Astrocyte of the cerebellum (primary cell): ENCODE results near the gene ZNF316.
"Not testable (repeated sequence)": the region's sequence is repeated elsewhere in the genome, so short reads cannot be mapped to it uniquely, and the experiment has no call there.

Experiments
- DNase-seq: peaks from one replicate; pipeline ENCODE4 v3.0.0-alpha.2; 2011; ENCODE audit warnings: low read depth
- H3K4me3 ChIP-seq: 2 replicates; pipeline ENCODE4 v1.5.1; 2011; ENCODE audit warnings: mild to moderate bottlenecking, low read depth, low read length, moderate library complexity
- in situ Hi-C: cut with HindIII; loops from 2 replicates; pipeline ENCODE4 v1.10.0; 2017; ENCODE audit warnings: low sequenced_read_pairs
- TF ChIP-seq, protein P1 (sequence below): IDR thresholded peaks from 2 replicates; pipeline ENCODE4 v1.5.1; 2012; ENCODE audit warnings: low read length, low read depth, moderate library complexity, mild to moderate bottlenecking; ENCODE audit errors: missing control alignments

Gene ZNF316

DNA sequence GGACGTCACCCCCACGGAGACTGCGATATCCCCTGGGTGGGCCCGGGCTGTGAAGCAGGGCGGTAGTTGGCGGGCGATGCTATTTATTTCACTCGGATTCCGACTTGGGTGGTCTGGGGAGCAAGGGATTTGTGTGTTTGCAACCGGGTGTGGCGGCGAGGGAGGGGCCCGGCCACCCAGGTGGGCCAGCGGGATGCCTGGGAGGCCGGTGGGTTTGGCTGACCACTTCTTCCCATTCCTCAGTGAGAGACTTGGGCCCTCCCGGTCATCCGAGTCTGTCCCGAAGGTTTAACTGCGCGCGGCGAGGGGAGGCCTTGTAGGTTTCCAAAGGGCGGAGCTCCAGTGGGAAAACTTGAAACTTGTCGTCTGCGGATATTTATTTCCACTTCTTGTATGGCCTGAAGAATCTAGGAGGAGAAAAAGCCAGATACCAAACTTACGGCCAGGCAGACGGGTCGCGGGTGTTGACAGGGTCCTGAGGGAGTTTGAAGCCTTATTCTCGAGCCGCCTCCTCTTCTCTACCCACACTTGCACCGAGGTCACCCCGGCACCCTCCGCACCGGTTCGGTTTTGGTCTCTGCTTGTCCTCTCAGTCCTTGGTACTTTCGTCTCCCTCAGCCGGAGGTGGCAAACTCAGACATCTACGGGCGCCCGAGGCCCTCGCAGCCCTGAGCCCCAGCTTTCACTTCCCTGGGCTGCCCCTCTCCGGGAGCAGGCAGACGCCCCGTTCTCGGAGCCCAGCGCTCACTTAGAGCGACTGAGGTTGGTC, 17.9 kb downstream of the ZNF316 start:
- TF ChIP-seq, protein P1, sequence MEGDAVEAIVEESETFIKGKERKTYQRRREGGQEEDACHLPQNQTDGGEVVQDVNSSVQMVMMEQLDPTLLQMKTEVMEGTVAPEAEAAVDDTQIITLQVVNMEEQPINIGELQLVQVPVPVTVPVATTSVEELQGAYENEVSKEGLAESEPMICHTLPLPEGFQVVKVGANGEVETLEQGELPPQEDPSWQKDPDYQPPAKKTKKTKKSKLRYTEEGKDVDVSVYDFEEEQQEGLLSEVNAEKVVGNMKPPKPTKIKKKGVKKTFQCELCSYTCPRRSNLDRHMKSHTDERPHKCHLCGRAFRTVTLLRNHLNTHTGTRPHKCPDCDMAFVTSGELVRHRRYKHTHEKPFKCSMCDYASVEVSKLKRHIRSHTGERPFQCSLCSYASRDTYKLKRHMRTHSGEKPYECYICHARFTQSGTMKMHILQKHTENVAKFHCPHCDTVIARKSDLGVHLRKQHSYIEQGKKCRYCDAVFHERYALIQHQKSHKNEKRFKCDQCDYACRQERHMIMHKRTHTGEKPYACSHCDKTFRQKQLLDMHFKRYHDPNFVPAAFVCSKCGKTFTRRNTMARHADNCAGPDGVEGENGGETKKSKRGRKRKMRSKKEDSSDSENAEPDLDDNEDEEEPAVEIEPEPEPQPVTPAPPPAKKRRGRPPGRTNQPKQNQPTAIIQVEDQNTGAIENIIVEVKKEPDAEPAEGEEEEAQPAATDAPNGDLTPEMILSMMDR, result no peak
- no peak for DNase-seq
- in situ Hi-C loops, result no loop called here

DNA sequence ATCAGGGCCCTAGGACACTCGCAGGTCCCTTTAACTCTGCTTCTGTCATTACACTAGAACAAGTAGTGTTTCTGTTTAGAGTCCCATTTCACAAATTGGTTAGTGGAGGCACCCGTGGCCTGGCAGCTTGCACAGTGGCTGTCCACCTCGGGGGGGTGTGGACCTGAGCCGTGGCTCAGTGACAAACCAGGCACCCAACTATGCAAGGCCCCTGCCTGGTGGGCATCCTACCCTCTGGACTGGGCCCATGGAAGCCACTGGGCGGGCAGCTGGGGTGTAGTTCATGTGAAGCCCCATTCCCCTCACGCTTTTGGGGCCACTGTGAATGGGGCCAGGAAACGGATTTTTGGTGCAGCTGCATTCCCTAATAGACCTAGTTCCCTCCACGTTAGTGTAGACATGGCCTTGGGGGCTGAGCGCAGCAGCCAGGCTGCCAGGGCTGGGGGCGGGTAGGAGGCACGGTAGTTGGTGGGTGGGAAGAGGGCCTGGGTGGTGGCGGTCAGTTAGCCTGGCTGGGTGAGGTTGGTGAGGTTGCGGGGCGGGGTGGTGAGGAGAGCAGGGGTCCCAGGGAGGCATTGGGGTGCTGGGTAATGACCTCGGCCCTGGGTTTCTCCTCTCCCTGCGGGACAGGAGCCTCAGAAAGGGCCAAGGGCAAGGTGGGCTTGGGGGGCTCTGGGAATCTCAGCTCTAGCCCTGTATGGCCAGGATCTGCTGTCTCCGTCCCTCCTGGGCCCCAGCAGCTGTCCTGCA, 18.7 kb downstream of the ZNF316 start:
- TF ChIP-seq, protein P1, result no peak
- in situ Hi-C loops, result no loop called here
- no peak for DNase-seq
- no peak overlapping the region for H3K4me3 ChIP-seq

More for the DNA sequence above, 17.9 kb downstream of the ZNF316 start:
- H3K4me3 ChIP-seq, result no peak overlapping the region

GRCh38 chr7:6656413-6656812, 19.3 kb downstream of the ZNF316 start:
- no peak overlapping the region for H3K4me3 ChIP-seq
- DNase-seq, result no peak
- TF ChIP-seq, protein P1, result no peak
- in situ Hi-C loops, result no loop called here

GRCh38 chr7:6658618-6659345, 21.7 kb downstream of the ZNF316 start:
- TF ChIP-seq, protein P1, result no peak
- H3K4me3 ChIP-seq, result no peak overlapping the region
- in situ Hi-C loops, result no loop called here
- no peak for DNase-seq

GRCh38 chr7:6670851-6671250, 33.7 kb downstream of the ZNF316 start:
- in situ Hi-C loops, DNase-seq, H3K4me3 ChIP-seq: not testable (repeated sequence)

DNA sequence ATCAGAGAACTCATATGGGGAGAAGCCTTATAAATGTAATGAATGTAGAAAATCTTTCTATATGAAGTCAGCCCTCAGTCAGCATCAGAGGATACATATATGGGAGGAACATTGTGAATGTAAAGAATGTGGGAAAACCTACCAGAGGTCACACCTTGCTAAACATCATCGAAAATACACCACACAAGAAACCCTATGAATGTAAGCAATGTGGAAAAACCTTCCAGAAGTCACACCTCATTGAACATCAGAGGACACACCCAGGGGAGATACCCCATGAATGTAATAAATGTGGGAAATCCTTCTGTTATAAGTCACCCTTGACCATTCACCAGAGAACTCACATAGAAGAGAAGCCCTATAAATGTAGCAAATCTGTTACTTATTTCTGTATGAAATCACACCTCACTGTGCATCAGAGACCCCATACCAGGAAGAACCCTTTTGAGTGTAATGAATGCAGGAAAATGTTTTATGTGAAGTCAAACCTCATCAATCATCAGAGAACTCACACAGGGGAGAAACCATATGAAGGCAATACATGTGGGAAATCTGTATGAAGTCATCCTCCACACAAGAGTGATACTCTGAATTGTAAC, 38.8 kb downstream of the ZNF316 start:
- in situ Hi-C loops, result no loop called here
- H3K4me3 ChIP-seq, result no peak overlapping the region
- TF ChIP-seq, protein P1, result no peak
- DNase-seq, result no peak
